ENCODE data around the gene SGSM2.
"Not testable (repeated sequence)": the region's sequence is repeated elsewhere in the genome, so short reads cannot be mapped to it uniquely, and the experiment has no call there.

SGSM2 gene

GRCh38 chr17:2336852-2337543, at the start of gene SGSM2:
Gene SGSM2 (plus strand): TSS chr17:2337501. CDS start chr17:2337689, 188 bp downstream.
- Mint-ChIP-seq H3K9me3 (no peaks in the 10 kb centered on the region), H3K4me1 (ENCODE audit: low read depth) (peaks cover 20% of the 10 kb centered on the region), H3K27me3 (ENCODE audit: low read depth) (no peaks in the 10 kb centered on the region), H3K27ac (peak within 1 kb of the TSS; percentile 92), H3K4me3 (peak within 1 kb of the TSS; percentile 96), H3K36me3 (ENCODE audit: low read depth) (peaks cover 7% of the 10 kb centered on the region)
- peak; percentile 62 for DNase-seq (ENCODE audit: low spot score)

GRCh38 chr17:2289878-2290478, 47.3 kb upstream of the SGSM2 start:
- Mint-ChIP-seq H3K4me1 (ENCODE audit: low read depth) (peaks cover 1% of the 10 kb centered on the region), H3K27ac (peak overlapping the region; percentile 33), H3K36me3 (ENCODE audit: low read depth) (peaks cover 46% of the 10 kb centered on the region), H3K4me3 (no peak overlapping the region), H3K27me3 (ENCODE audit: low read depth) (no peaks in the 10 kb centered on the region), H3K9me3 (no peaks in the 10 kb centered on the region)
- no peak for DNase-seq (ENCODE audit: low spot score)

- no peak overlapping the region for H3K4me3 Mint-ChIP-seq
- H3K36me3 Mint-ChIP-seq (ENCODE audit: low read depth), result peaks cover 50% of the 10 kb centered on the region
- no peaks in the 10 kb centered on the region for H3K27me3 Mint-ChIP-seq (ENCODE audit: low read depth)
- DNase-seq (ENCODE audit: low spot score), result no peak
- no peaks in the 10 kb centered on the region for H3K9me3 Mint-ChIP-seq
- peaks cover 15% of the 10 kb centered on the region for H3K4me1 Mint-ChIP-seq (ENCODE audit: low read depth)
- H3K27ac Mint-ChIP-seq, result no peak overlapping the region
Measured at GRCh38 chr17:2292100-2292499, 45.2 kb upstream of the SGSM2 start.

- H3K4me3 Mint-ChIP-seq, result peak overlapping the region; percentile 1
- H3K36me3 Mint-ChIP-seq (ENCODE audit: low read depth), result peaks cover 52% of the 10 kb centered on the region
- no peaks in the 10 kb centered on the region for H3K27me3 Mint-ChIP-seq (ENCODE audit: low read depth)
- H3K9me3 Mint-ChIP-seq, result no peaks in the 10 kb centered on the region
- DNase-seq (ENCODE audit: low spot score), result no peak
- peak overlapping the region; percentile 9 for H3K27ac Mint-ChIP-seq
- peaks cover 24% of the 10 kb centered on the region for H3K4me1 Mint-ChIP-seq (ENCODE audit: low read depth)
Measured at GRCh38 chr17:2295575-2295974, 41.7 kb upstream of the SGSM2 start.

- no peak overlapping the region for H3K27ac Mint-ChIP-seq
- H3K4me1 Mint-ChIP-seq (ENCODE audit: low read depth), result peaks cover 31% of the 10 kb centered on the region
- H3K36me3 Mint-ChIP-seq (ENCODE audit: low read depth), result peaks cover 48% of the 10 kb centered on the region
- H3K27me3 Mint-ChIP-seq (ENCODE audit: low read depth), result no peaks in the 10 kb centered on the region
- no peak for DNase-seq (ENCODE audit: low spot score)
- H3K9me3 Mint-ChIP-seq, result no peaks in the 10 kb centered on the region
- H3K4me3 Mint-ChIP-seq, result no peak overlapping the region
Measured at GRCh38 chr17:2297023-2297422, 40.3 kb upstream of the SGSM2 start.

GRCh38 chr17:2299136-2299535, 38.2 kb upstream of the SGSM2 start:
- H3K9me3 Mint-ChIP-seq, result no peaks in the 10 kb centered on the region
- no peak for DNase-seq (ENCODE audit: low spot score)
- peaks cover 39% of the 10 kb centered on the region for H3K36me3 Mint-ChIP-seq (ENCODE audit: low read depth)
- no peak overlapping the region for H3K27ac Mint-ChIP-seq
- peaks cover 35% of the 10 kb centered on the region for H3K4me1 Mint-ChIP-seq (ENCODE audit: low read depth)
- no peaks in the 10 kb centered on the region for H3K27me3 Mint-ChIP-seq (ENCODE audit: low read depth)
- no peak overlapping the region for H3K4me3 Mint-ChIP-seq

- peaks cover 34% of the 10 kb centered on the region for H3K36me3 Mint-ChIP-seq (ENCODE audit: low read depth)
- H3K4me3 Mint-ChIP-seq, result no peak overlapping the region
- H3K27ac Mint-ChIP-seq, result peak overlapping the region; percentile 48
- no peaks in the 10 kb centered on the region for H3K27me3 Mint-ChIP-seq (ENCODE audit: low read depth)
- H3K4me1 Mint-ChIP-seq (ENCODE audit: low read depth), result peaks cover 34% of the 10 kb centered on the region
- no peaks in the 10 kb centered on the region for H3K9me3 Mint-ChIP-seq
- DNase-seq (ENCODE audit: low spot score), result no peak
Measured at GRCh38 chr17:2299756-2300155, 37.5 kb upstream of the SGSM2 start.

- Mint-ChIP-seq H3K9me3 (no peaks in the 10 kb centered on the region), H3K4me1 (ENCODE audit: low read depth) (peaks cover 32% of the 10 kb centered on the region), H3K27me3 (ENCODE audit: low read depth) (no peaks in the 10 kb centered on the region), H3K36me3 (ENCODE audit: low read depth) (peaks cover 27% of the 10 kb centered on the region), H3K27ac (peak overlapping the region; percentile 85), H3K4me3 (peak overlapping the region; percentile 93)
- no peak for DNase-seq (ENCODE audit: low spot score)
Measured at GRCh38 chr17:2302778-2303203, 34.5 kb upstream of the SGSM2 start.

- H3K36me3 Mint-ChIP-seq (ENCODE audit: low read depth), result peaks cover 27% of the 10 kb centered on the region
Measured at GRCh38 chr17:2303204-2304188, 33.8 kb upstream of the SGSM2 start, which contains the start of the genes SMG6 and SRR. Gene SMG6 (minus strand): TSS chr17:2303785. CDS start chr17:2303720, 65 bp downstream. Gene SRR (plus strand): TSS chr17:2303950. CDS start chr17:2315561, 11,611 bp downstream.

GRCh38 chr17:2304931-2305330, 32.4 kb upstream of the SGSM2 start:
- H3K36me3 Mint-ChIP-seq (ENCODE audit: low read depth), result peaks cover 26% of the 10 kb centered on the region
- no peak for DNase-seq (ENCODE audit: low spot score)
- H3K27me3 Mint-ChIP-seq (ENCODE audit: low read depth), result no peaks in the 10 kb centered on the region
- H3K4me1 Mint-ChIP-seq (ENCODE audit: low read depth), result peaks cover 36% of the 10 kb centered on the region
- H3K4me3 Mint-ChIP-seq, result peak overlapping the region; percentile 74
- peak overlapping the region; percentile 21 for H3K27ac Mint-ChIP-seq
- no peaks in the 10 kb centered on the region for H3K9me3 Mint-ChIP-seq

More at GRCh38 chr17:2303204-2304188, 33.8 kb upstream of the SGSM2 start, which contains the start of the genes SMG6 and SRR:
- peak; percentile 88 for DNase-seq (ENCODE audit: low spot score)
- Mint-ChIP-seq H3K27me3 (ENCODE audit: low read depth) (no peaks in the 10 kb centered on the region), H3K27ac (peak within 1 kb of the TSS; percentile 85), H3K9me3 (no peaks in the 10 kb centered on the region), H3K4me1 (ENCODE audit: low read depth) (peaks cover 32% of the 10 kb centered on the region), H3K4me3 (peak within 1 kb of the TSS; percentile 93)

GRCh38 chr17:2309338-2310154, 27.8 kb upstream of the SGSM2 start:
- H3K36me3 Mint-ChIP-seq (ENCODE audit: low read depth), result peaks cover 17% of the 10 kb centered on the region
- H3K4me3 Mint-ChIP-seq, result no peak overlapping the region
- H3K27ac Mint-ChIP-seq, result no peak overlapping the region
- H3K4me1 Mint-ChIP-seq (ENCODE audit: low read depth), result peaks cover 21% of the 10 kb centered on the region
- no peak for DNase-seq (ENCODE audit: low spot score)
- H3K9me3 Mint-ChIP-seq, result no peaks in the 10 kb centered on the region
- no peaks in the 10 kb centered on the region for H3K27me3 Mint-ChIP-seq (ENCODE audit: low read depth)

GRCh38 chr17:2312736-2313135, 24.6 kb upstream of the SGSM2 start:
- H3K9me3 Mint-ChIP-seq, result no peaks in the 10 kb centered on the region
- no peaks in the 10 kb centered on the region for H3K27me3 Mint-ChIP-seq (ENCODE audit: low read depth)
- no peak overlapping the region for H3K27ac Mint-ChIP-seq
- H3K4me3 Mint-ChIP-seq, result no peak overlapping the region
- H3K4me1 Mint-ChIP-seq (ENCODE audit: low read depth), result peaks cover 4% of the 10 kb centered on the region
- DNase-seq (ENCODE audit: low spot score), result no peak
- H3K36me3 Mint-ChIP-seq (ENCODE audit: low read depth), result peaks cover 9% of the 10 kb centered on the region

- not testable (repeated sequence) for H3K27me3 Mint-ChIP-seq (ENCODE audit: low read depth); H3K4me1 Mint-ChIP-seq (ENCODE audit: low read depth)
Measured at GRCh38 chr17:2316916-2317205, 20.4 kb upstream of the SGSM2 start.

More at GRCh38 chr17:2316916-2317205, 20.4 kb upstream of the SGSM2 start:
- not testable (repeated sequence) for H3K4me3 Mint-ChIP-seq; DNase-seq (ENCODE audit: low spot score); H3K9me3 Mint-ChIP-seq; H3K27ac Mint-ChIP-seq
- H3K36me3 Mint-ChIP-seq (ENCODE audit: low read depth), result peaks cover 12% of the 10 kb centered on the region
